Mucosa of stomach (tissue), 1 donor: ENCODE measurements around the gene CD84.

Experiments used
- H3K27me3 ChIP-seq: one replicate; pipeline ENCODE4 v1.7.0; 2013; ENCODE audit warnings: mild to moderate bottlenecking, low read length; ENCODE audit not compliant: control insufficient read depth, insufficient read depth
- H3K36me3 ChIP-seq: one replicate; pipeline ENCODE4 v1.7.0; 2013; ENCODE audit warnings: low read length; ENCODE audit not compliant: control insufficient read depth, insufficient read depth
- H3K4me1 ChIP-seq: one replicate; pipeline ENCODE4 v1.7.0; 2013; ENCODE audit warnings: mild to moderate bottlenecking, low read length; ENCODE audit not compliant: control insufficient read depth, insufficient read depth
- H3K4me3 ChIP-seq: one replicate; pipeline ENCODE4 v1.7.0; 2013; ENCODE audit warnings: low read length
- H3K9ac ChIP-seq: one replicate; pipeline ENCODE4 v1.7.0; 2013; ENCODE audit warnings: mild to moderate bottlenecking, low read length, moderate library complexity
- H3K9me3 ChIP-seq: one replicate; pipeline ENCODE4 v1.7.0; 2013; ENCODE audit warnings: mild to moderate bottlenecking, low read length, moderate library complexity; ENCODE audit not compliant: control insufficient read depth
- donor health status: Pancreatic carcinoma.

The CD84 gene

GRCh38 chr1:160548183-160548582 is 31.1 kb downstream of the CD84 start:
- Histone ChIP-seq H3K9me3 (no peaks in the 10 kb centered on the region), H3K4me3 (no peak overlapping the region), H3K9ac (no peak overlapping the region), H3K4me1 (peaks cover 17% of the 10 kb centered on the region), H3K36me3 (no peaks in the 10 kb centered on the region), H3K27me3 (no peaks in the 10 kb centered on the region)

- no peaks in the 10 kb centered on the region for H3K36me3 ChIP-seq
- H3K27me3 ChIP-seq = no peaks in the 10 kb centered on the region
- no peaks in the 10 kb centered on the region for H3K9me3 ChIP-seq
- H3K4me3 ChIP-seq = no peak overlapping the region
- peaks cover 19% of the 10 kb centered on the region for H3K4me1 ChIP-seq
- H3K9ac ChIP-seq = no peak overlapping the region
These were observed 31.9 kb downstream of the CD84 start for GRCh38 chr1:160547422-160547821.

GRCh38 chr1:160546942-160547341 is 32.4 kb downstream of the CD84 start:
- Histone ChIP-seq H3K4me1 (peaks cover 19% of the 10 kb centered on the region), H3K9me3 (no peaks in the 10 kb centered on the region), H3K9ac (no peak overlapping the region), H3K36me3 (no peaks in the 10 kb centered on the region), H3K4me3 (no peak overlapping the region), H3K27me3 (no peaks in the 10 kb centered on the region)

GRCh38 chr1:160544647-160545046 is 34.6 kb downstream of the CD84 start:
- peaks cover 34% of the 10 kb centered on the region for H3K4me1 ChIP-seq
- no peak overlapping the region for H3K9ac ChIP-seq
- no peak overlapping the region for H3K4me3 ChIP-seq
- H3K27me3 ChIP-seq = no peaks in the 10 kb centered on the region
- no peaks in the 10 kb centered on the region for H3K9me3 ChIP-seq
- no peaks in the 10 kb centered on the region for H3K36me3 ChIP-seq

- H3K4me3 ChIP-seq = no peak overlapping the region
- no peaks in the 10 kb centered on the region for H3K9me3 ChIP-seq
- no peaks in the 10 kb centered on the region for H3K27me3 ChIP-seq
- H3K9ac ChIP-seq = no peak overlapping the region
- H3K4me1 ChIP-seq = peaks cover 24% of the 10 kb centered on the region
- H3K36me3 ChIP-seq = no peaks in the 10 kb centered on the region
These were observed 36.9 kb downstream of the CD84 start for GRCh38 chr1:160542303-160542945.

GRCh38 chr1:160541622-160542302 is 37.5 kb downstream of the CD84 start:
- no peaks in the 10 kb centered on the region for H3K27me3 ChIP-seq
- no peaks in the 10 kb centered on the region for H3K36me3 ChIP-seq
- no peaks in the 10 kb centered on the region for H3K9me3 ChIP-seq
- no peak overlapping the region for H3K4me3 ChIP-seq
- H3K9ac ChIP-seq = no peak overlapping the region
- H3K4me1 ChIP-seq = peaks cover 24% of the 10 kb centered on the region

GRCh38 chr1:160540859-160541233 is 38.5 kb downstream of the CD84 start:
- H3K36me3 ChIP-seq = no peaks in the 10 kb centered on the region
- H3K4me1 ChIP-seq = peaks cover 24% of the 10 kb centered on the region
- H3K4me3 ChIP-seq = no peak overlapping the region
- no peaks in the 10 kb centered on the region for H3K9me3 ChIP-seq
- H3K27me3 ChIP-seq = no peaks in the 10 kb centered on the region
- peak overlapping the region; percentile 36 for H3K9ac ChIP-seq

GRCh38 chr1:160539990-160540858 is 39.1 kb downstream of the CD84 start:
- H3K36me3 ChIP-seq = no peaks in the 10 kb centered on the region
- peaks cover 24% of the 10 kb centered on the region for H3K4me1 ChIP-seq
- H3K4me3 ChIP-seq = peak overlapping the region; percentile 6
- H3K27me3 ChIP-seq = no peaks in the 10 kb centered on the region
- no peaks in the 10 kb centered on the region for H3K9me3 ChIP-seq
- H3K9ac ChIP-seq = peak overlapping the region; percentile 48

- peak overlapping the region; percentile 48 for H3K9ac ChIP-seq
- H3K27me3 ChIP-seq = no peaks in the 10 kb centered on the region
- H3K4me1 ChIP-seq = peaks cover 24% of the 10 kb centered on the region
- H3K36me3 ChIP-seq = no peaks in the 10 kb centered on the region
- no peaks in the 10 kb centered on the region for H3K9me3 ChIP-seq
- H3K4me3 ChIP-seq = peak overlapping the region; percentile 6
These were observed 39.7 kb downstream of the CD84 start for GRCh38 chr1:160539684-160539989.

- peaks cover 24% of the 10 kb centered on the region for H3K4me1 ChIP-seq
- peak overlapping the region; percentile 48 for H3K9ac ChIP-seq
- H3K4me3 ChIP-seq = peak overlapping the region; percentile 6
- no peaks in the 10 kb centered on the region for H3K36me3 ChIP-seq
- H3K27me3 ChIP-seq = no peaks in the 10 kb centered on the region
- H3K9me3 ChIP-seq = peaks cover under 1% of the 10 kb centered on the region
These were observed 40.2 kb downstream of the CD84 start for GRCh38 chr1:160538985-160539651.

- Histone ChIP-seq H3K27me3 (no peaks in the 10 kb centered on the region), H3K4me3 (peak overlapping the region; percentile 6), H3K4me1 (peaks cover 20% of the 10 kb centered on the region), H3K9me3 (peaks cover 3% of the 10 kb centered on the region), H3K36me3 (no peaks in the 10 kb centered on the region), H3K9ac (peak overlapping the region; percentile 36)
These were observed 41.3 kb downstream of the CD84 start for GRCh38 chr1:160537714-160538665.
